Measurements from ENCODE around the gene ITGA7.

ITGA7 gene

DNA sequence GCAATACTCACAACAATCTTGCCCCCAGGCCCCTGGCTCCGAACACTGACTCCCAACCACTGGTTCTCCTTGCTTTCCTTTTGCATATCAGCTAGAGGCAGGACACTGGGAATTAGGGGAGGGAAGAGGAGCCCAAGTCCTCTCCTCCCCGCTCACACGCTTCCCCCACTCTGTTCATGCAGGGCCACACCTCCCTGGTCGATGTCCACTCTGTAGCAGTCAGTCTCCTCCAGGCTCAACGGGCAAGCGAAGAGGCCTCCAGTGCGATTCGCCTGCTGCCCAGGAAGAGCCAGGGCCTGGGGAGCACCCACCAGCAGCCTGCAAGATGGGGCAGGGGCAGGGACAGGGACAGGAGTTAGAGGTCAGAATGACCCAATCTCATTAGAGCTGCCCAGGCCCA is 4.8 kb downstream of the ITGA7 start:
- peaks cover 3% of the 10 kb centered on the region for H3K36me3 ChIP-seq (ENCODE audit: insufficient read depth, low read depth, low read length)
- H3K9ac ChIP-seq (ENCODE audit: low read depth, low read length): no peak overlapping the region
- H3K27ac ChIP-seq (ENCODE audit: low read length): no peak overlapping the region
- peaks cover 10% of the 10 kb centered on the region for H3K27me3 ChIP-seq (ENCODE audit: insufficient read depth, low read length)
- H3K9me3 ChIP-seq (ENCODE audit: insufficient read depth, low read depth, low read length): no peaks in the 10 kb centered on the region
- H3K4me1 ChIP-seq (ENCODE audit: insufficient read depth, low read length): peaks cover 15% of the 10 kb centered on the region
- no peak overlapping the region for H3K4me3 ChIP-seq (ENCODE audit: low read length)

DNA sequence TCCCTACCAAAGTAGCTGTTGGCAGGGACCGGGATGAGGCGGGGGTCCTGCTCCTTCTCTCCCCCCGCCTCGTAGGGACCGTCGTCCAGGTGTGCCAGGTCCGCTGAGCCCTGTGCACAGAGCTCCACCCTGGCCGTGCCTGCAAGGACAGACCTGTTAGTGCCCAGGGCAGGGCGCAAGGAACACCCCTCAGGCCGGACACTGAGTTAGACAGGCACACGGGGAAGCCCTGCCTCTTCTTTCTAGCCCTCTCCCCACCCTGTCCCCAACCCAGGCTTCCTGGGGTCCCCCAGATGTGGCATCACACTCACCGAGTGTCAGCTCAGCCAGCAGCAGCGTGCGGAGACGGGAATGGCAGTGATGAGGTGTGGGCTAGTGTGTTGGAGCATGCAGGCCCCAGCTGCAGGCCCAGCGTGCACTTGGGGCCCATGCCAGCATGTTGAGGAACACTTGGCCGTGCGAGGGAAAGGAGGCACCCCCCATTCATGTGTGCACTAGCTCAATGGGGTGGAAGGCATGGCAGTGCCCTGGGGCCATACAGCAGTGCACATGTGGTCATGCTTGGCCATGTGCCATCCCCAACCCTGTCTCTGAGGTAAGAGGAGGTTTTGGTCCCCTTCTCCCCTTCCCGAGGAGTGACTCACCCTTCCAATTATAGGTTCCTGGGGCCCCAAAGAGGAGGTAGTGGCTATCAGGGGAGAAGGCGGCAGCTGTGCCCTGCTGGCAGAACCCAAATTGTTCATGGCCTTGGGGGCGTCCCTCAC is 7.3 kb downstream of the ITGA7 start:
- no peak overlapping the region for H3K27ac ChIP-seq (ENCODE audit: low read length)
- peaks cover 12% of the 10 kb centered on the region for H3K36me3 ChIP-seq (ENCODE audit: insufficient read depth, low read depth, low read length)
- no peaks in the 10 kb centered on the region for H3K27me3 ChIP-seq (ENCODE audit: insufficient read depth, low read length)
- peaks cover 3% of the 10 kb centered on the region; the same call in 1 of the 2 replicates for H3K4me1 ChIP-seq (ENCODE audit: insufficient read depth, low read length)
- H3K4me3 ChIP-seq (ENCODE audit: low read length): no peak overlapping the region
- H3K9me3 ChIP-seq (ENCODE audit: insufficient read depth, low read depth, low read length): no peaks in the 10 kb centered on the region
- H3K9ac ChIP-seq (ENCODE audit: low read depth, low read length): no peak overlapping the region

DNA sequence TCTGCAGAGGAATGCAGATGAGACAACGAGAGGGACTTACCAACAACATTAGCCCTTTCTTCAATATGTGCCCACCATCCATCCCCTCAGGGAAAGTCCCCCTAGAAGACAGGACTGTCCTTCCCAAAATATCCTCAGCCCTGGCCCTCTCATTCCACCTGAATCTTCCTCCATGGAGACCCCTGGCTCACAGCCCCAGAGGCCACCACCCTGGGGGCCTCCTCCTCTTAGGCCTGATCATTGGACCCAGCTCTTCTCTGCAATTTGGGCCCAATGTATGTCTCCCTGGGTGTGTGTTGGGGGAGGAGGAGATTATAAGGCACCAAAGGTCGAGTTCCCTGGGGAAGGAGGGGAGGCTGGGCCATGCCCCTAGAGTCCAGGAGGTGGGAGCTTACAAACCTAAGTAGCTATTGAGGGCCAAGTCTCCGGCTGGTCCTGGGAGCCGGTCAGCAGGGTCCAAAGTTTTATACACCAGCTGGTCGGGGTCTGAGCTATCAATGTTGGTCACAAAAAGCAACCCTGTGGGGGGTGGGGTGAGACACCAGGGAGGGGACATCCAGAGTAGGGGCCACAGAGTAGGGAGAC is 8.1 kb downstream of the ITGA7 start:
- Histone ChIP-seq H3K9ac (ENCODE audit: low read depth, low read length) (no peak overlapping the region), H3K36me3 (ENCODE audit: insufficient read depth, low read depth, low read length) (peaks cover 18% of the 10 kb centered on the region), H3K27ac (ENCODE audit: low read length) (no peak overlapping the region), H3K4me1 (ENCODE audit: insufficient read depth, low read length) (no peaks in the 10 kb centered on the region), H3K4me3 (ENCODE audit: low read length) (no peak overlapping the region), H3K27me3 (ENCODE audit: insufficient read depth, low read length) (no peaks in the 10 kb centered on the region), H3K9me3 (ENCODE audit: insufficient read depth, low read depth, low read length) (no peaks in the 10 kb centered on the region)

DNA sequence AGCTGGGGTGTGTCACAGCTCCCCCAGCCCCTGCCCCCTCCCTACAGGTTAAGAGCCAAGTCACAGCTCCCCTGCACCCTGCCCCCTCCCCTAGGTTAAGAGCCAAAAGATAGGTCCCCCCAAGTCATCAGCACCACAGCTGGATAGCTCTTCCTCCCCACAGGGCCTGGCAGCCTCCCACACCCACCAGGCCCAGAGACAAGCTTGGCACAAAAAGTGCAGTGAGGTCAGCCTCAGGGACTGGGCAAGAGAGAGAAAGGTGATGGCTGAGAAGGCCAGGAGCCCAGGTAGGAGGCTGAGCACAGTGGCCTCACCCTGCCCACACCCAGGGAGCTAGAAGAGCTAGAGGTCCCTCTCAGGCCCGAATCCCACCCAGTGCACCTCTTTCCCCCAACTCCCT is 8.7 kb downstream of the ITGA7 start:
- Histone ChIP-seq H3K36me3 (ENCODE audit: insufficient read depth, low read depth, low read length) (peaks cover 24% of the 10 kb centered on the region), H3K4me3 (ENCODE audit: low read length) (no peak overlapping the region), H3K9ac (ENCODE audit: low read depth, low read length) (no peak overlapping the region), H3K27ac (ENCODE audit: low read length) (no peak overlapping the region), H3K4me1 (ENCODE audit: insufficient read depth, low read length) (no peaks in the 10 kb centered on the region), H3K27me3 (ENCODE audit: insufficient read depth, low read length) (no peaks in the 10 kb centered on the region), H3K9me3 (ENCODE audit: insufficient read depth, low read depth, low read length) (no peaks in the 10 kb centered on the region)

DNA sequence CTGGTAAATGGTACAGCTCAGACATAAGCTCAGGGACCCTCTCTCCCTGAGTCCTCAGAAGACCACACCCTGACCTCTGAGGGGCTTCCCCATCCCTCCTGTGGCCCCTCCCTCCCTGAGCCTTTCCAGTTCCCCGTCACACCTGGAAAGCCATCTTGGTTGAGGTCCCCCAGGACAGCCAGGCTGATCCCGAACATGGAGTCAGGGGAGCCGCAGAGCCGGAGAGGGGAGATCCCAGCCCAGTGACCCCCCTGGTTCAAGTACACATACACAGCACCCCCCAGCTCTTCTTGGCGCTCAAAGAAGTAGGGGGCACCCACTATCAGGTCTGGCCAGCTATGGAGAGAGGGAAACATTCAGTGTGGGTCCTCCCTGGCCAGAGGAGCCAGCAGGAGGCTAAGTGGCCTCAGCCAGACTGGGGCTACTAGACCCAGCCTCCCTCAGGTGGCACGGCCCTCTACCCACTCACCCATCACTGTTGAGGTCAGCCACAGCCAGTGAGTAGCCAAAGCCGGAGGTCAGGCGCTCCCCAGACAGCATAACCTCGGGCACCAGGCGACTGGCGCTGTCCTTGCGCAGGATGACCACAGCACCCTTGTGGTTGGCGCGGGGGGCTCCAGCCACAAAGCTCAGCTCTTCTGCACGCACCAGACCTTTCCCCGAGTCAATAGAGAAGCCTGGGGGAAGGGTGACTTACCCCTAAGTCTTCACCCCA is 9.3 kb downstream of the ITGA7 start:
- no peaks in the 10 kb centered on the region for H3K9me3 ChIP-seq (ENCODE audit: insufficient read depth, low read depth, low read length)
- no peaks in the 10 kb centered on the region for H3K27me3 ChIP-seq (ENCODE audit: insufficient read depth, low read length)
- H3K36me3 ChIP-seq (ENCODE audit: insufficient read depth, low read depth, low read length): peaks cover 28% of the 10 kb centered on the region
- H3K4me3 ChIP-seq (ENCODE audit: low read length): no peak overlapping the region
- H3K9ac ChIP-seq (ENCODE audit: low read depth, low read length): no peak overlapping the region
- no peaks in the 10 kb centered on the region for H3K4me1 ChIP-seq (ENCODE audit: insufficient read depth, low read length)
- no peak overlapping the region for H3K27ac ChIP-seq (ENCODE audit: low read length)

DNA sequence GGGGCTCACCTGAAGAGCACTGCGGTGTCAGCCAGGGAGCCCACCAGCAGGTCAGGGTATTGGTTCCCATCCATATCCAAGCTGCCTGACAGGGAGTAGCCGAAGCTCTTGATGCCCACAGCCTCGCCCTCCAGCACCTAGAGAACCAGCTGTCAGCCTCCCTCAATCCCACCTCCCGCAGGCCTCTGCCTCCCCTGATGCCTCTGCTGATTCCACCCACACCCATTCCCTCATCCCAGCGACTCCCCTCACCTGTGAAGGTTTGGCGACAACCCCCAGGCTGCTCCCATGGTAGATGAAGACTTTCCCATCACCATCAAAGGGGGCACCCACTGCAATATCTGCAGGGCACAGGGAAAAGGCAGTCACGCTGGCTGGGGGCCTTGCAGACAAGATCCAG is 10.0 kb downstream of the ITGA7 start:
- Histone ChIP-seq H3K9ac (ENCODE audit: low read depth, low read length) (no peak overlapping the region), H3K27ac (ENCODE audit: low read length) (no peak overlapping the region), H3K4me1 (ENCODE audit: insufficient read depth, low read length) (no peaks in the 10 kb centered on the region), H3K36me3 (ENCODE audit: insufficient read depth, low read depth, low read length) (peaks cover 32% of the 10 kb centered on the region), H3K4me3 (ENCODE audit: low read length) (no peak overlapping the region), H3K9me3 (ENCODE audit: insufficient read depth, low read depth, low read length) (no peaks in the 10 kb centered on the region), H3K27me3 (ENCODE audit: insufficient read depth, low read length) (no peaks in the 10 kb centered on the region)

DNA sequence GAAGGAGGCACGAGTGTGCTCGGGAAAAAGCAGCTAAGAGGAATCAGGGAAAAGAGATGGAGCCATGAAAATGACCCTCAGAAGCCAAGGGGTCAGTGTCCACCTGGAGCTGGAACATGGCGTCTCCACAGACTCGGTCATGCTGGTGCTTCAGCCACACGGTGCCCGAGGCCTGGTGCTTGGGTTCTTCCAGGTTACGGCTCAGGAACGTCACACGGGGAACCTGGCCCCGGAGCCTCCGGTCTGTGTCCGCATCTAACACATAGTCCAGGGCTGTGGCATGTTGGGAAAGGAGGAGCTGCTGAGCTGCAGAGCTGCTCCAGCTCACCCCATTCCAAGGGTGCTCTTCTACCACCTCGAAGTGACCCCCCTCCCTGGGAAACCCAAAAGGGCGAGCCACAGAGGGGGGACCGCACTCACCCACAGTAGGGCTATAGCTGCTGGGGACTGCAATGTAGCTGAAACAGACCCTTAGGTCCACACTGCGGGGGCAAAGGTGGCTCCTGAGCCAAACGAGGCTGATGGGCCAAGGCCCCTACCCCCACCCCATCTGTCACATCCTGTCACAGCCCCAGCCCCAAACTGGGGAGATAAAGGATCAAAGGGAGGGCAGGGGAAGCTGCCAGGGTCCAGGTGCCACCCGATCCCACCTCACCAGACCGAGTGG is 10.8 kb downstream of the ITGA7 start:
- Histone ChIP-seq H3K4me3 (ENCODE audit: low read length) (no peak overlapping the region), H3K9ac (ENCODE audit: low read depth, low read length) (no peak overlapping the region), H3K27me3 (ENCODE audit: insufficient read depth, low read length) (no peaks in the 10 kb centered on the region), H3K36me3 (ENCODE audit: insufficient read depth, low read depth, low read length) (peaks cover 35% of the 10 kb centered on the region), H3K9me3 (ENCODE audit: insufficient read depth, low read depth, low read length) (no peaks in the 10 kb centered on the region), H3K27ac (ENCODE audit: low read length) (no peak overlapping the region), H3K4me1 (ENCODE audit: insufficient read depth, low read length) (no peaks in the 10 kb centered on the region)

DNA sequence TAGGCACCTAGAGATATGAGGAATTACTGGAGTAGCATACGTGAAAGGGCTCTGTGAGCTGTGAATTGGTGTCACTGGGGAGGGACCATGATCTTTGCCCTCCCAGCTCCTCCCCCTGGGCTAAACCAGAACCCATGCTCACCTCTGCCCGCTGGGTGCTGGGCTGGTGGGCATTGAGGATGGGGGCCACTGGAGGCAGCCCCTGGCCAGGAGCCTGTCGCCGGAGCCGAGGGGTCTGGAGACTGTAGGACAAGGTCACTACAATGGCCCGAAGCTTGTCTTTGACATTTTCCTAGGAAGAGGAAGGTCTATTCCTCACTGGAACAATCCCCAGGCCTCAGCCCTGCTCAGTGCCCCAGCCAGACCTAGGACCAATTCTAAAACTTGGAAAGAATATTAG is 11.6 kb downstream of the ITGA7 start:
- no peaks in the 10 kb centered on the region for H3K9me3 ChIP-seq (ENCODE audit: insufficient read depth, low read depth, low read length)
- H3K36me3 ChIP-seq (ENCODE audit: insufficient read depth, low read depth, low read length): peaks cover 39% of the 10 kb centered on the region
- H3K9ac ChIP-seq (ENCODE audit: low read depth, low read length): no peak overlapping the region
- no peak overlapping the region for H3K27ac ChIP-seq (ENCODE audit: low read length)
- H3K4me3 ChIP-seq (ENCODE audit: low read length): no peak overlapping the region
- H3K4me1 ChIP-seq (ENCODE audit: insufficient read depth, low read length): no peaks in the 10 kb centered on the region
- H3K27me3 ChIP-seq (ENCODE audit: insufficient read depth, low read length): no peaks in the 10 kb centered on the region

DNA sequence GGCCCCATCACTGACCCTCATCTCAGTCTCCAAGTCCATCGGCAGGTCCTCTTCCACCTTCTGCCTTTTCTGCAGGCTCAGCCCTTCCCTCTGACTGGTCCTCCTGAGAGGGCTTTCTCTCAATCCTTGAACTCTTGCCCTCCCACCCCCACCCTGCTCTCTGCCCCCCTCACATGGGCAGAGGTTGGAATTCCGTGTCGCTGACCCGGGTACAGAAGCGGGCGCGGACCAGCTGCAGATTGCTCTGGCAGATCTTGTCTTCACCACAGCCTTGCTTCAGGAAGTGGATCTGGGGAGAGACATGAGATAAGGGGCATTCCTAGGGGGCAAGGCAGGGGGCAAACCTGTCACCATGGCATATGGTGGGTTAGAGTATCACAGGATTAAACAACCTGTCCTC is 12.4 kb downstream of the ITGA7 start:
- Histone ChIP-seq H3K36me3 (ENCODE audit: insufficient read depth, low read depth, low read length) (peaks cover 39% of the 10 kb centered on the region), H3K9me3 (ENCODE audit: insufficient read depth, low read depth, low read length) (no peaks in the 10 kb centered on the region), H3K27ac (ENCODE audit: low read length) (no peak overlapping the region), H3K4me3 (ENCODE audit: low read length) (no peak overlapping the region), H3K4me1 (ENCODE audit: insufficient read depth, low read length) (no peaks in the 10 kb centered on the region), H3K27me3 (ENCODE audit: insufficient read depth, low read length) (no peaks in the 10 kb centered on the region), H3K9ac (ENCODE audit: low read depth, low read length) (no peak overlapping the region)

DNA sequence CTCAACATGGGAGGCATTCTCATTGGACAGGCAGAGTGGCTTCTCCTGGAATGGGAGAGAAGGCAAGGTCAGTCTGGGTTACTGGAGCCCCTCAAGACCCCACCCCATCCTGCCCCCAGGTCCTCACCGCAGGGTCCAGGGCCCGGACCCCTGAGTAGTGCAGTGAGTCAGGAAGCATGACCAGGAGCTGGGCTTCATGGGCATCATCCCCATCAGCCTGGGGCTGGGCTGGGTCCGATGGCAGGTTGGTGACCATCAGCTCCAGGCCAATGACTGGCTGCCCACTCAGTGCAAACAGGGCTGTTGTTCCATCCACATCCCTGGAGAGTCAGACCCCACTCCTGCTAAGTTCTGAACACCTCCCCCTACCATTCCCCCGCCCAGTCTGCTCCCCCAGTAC is 13.1 kb downstream of the ITGA7 start:
- no peaks in the 10 kb centered on the region for H3K9me3 ChIP-seq (ENCODE audit: insufficient read depth, low read depth, low read length)
- peaks cover 39% of the 10 kb centered on the region for H3K36me3 ChIP-seq (ENCODE audit: insufficient read depth, low read depth, low read length)

DNA sequence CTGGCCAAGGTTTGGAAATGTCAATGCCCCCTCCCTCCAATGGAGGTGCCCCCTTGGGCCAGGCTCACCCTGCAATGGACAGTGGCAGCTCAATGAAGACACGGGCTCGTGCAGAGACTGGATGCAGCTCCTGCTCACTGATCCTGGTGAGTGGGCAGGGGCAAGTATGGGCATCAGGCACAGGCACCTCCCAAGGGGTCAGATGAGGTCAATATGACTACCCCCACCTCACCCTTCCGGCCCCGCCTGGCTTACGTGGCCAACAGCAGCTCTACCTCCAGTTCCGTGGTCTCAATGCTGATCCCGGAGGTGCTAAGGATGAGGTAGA is 13.6 kb downstream of the ITGA7 start:
- Histone ChIP-seq H3K27ac (ENCODE audit: low read length) (no peak overlapping the region), H3K9ac (ENCODE audit: low read depth, low read length) (no peak overlapping the region), H3K36me3 (ENCODE audit: insufficient read depth, low read depth, low read length) (peaks cover 39% of the 10 kb centered on the region), H3K9me3 (ENCODE audit: insufficient read depth, low read depth, low read length) (no peaks in the 10 kb centered on the region), H3K4me3 (ENCODE audit: low read length) (no peak overlapping the region), H3K27me3 (ENCODE audit: insufficient read depth, low read length) (no peaks in the 10 kb centered on the region), H3K4me1 (ENCODE audit: insufficient read depth, low read length) (no peaks in the 10 kb centered on the region)

More for the DNA sequence above, 13.1 kb downstream of the ITGA7 start:
- no peaks in the 10 kb centered on the region for H3K4me1 ChIP-seq (ENCODE audit: insufficient read depth, low read length)
- no peak overlapping the region for H3K9ac ChIP-seq (ENCODE audit: low read depth, low read length)
- no peak overlapping the region for H3K27ac ChIP-seq (ENCODE audit: low read length)
- no peak overlapping the region for H3K4me3 ChIP-seq (ENCODE audit: low read length)
- H3K27me3 ChIP-seq (ENCODE audit: insufficient read depth, low read length): no peaks in the 10 kb centered on the region

Data from iPS-20b (cell line).